ENCODE results near the gene RNASE12.

RNASE12 gene, protein sequence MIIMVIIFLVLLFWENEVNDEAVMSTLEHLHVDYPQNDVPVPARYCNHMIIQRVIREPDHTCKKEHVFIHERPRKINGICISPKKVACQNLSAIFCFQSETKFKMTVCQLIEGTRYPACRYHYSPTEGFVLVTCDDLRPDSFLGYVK

DNA sequence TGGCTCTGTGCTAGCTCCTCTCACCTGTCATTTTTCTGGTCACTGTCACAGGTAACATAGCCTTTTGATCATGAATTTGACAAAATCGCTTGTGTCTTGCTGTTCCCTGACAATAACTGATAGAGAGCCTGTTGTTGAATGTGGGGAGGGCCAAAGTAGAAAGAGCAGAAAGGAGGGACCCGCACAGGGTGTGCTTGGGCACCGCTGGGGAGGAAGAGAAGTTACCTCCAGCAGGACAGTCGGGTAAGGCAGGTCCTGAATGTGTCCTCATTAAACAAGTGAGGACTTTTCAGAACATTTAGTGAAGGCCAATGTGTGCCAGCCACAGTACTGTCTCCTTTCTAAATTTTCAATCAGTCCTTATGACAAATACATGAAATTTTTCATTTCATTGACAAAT is at the start of gene RNASE12:
TSS of gene RNASE12 (minus strand) at position 142 of the 400 bp plus-strand sequence. CDS start 653 bp downstream, outside the sequence.
- in situ Hi-C loops (cut with MboI; ENCODE audit: low sequenced_read_pairs), result no loop called here

DNA sequence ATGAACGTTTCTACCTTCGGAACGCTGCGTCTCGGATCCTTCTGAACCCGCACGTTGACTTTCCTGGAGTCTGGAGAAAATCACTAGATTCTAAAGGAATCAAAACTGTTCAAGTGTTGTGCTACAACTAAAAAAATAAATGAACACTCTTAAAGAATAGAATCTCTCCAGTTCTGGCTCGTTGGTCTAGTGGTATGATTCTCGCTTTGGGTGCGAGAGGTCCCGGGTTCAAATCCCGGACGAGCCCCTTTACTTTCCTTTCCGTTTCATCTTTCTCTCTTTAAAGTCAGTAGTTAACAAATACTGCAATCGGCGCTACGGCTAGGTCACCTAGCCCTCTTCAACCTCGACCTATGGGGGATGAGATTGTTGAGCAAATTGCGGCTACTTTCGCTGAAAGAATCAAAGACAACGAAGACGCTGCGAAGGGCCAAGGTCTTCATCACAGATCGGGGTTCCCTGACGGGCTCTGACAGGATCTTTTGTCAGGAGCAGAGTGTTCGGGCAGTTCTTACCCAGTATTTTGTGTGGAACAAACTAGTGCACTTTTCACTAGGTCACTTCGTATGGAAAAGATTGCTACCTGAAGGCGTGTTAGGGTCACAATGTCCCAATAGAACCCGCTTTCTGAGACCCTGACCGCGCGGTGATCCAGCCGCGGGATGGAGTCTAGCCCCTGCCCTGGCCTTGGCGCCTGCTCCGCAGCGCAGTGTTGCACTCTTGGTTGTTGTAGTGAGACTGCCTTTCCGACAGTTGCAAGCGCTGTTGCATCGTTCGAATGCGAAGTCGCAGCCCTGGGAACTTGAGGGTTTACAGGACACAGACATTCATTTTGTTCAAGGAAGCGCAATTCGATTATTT is 41.9 kb upstream of the RNASE12 start:
- in situ Hi-C loops (cut with MboI; ENCODE audit: low sequenced_read_pairs), result no loop called here

DNA sequence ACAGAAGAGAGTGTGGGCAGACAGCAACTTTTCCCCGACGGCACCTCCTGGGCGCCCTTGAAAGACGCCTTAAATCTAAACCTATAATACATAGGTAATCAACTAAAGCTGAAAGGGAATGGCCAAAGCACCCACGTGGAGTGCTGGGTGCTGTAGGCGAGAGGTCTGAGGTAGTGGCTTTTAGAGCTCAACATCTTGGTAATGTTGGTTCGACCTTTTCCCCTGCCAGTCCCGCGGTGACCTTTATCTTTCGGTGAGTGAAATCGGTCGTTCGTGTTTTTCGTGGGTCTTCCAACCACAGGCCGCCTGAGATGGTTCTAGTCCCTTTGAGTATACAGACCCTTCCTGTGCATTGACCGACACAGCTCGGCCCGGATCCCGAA is 41.3 kb upstream of the RNASE12 start:
- in situ Hi-C loops (cut with MboI; ENCODE audit: low sequenced_read_pairs), result no loop called here

DNA sequence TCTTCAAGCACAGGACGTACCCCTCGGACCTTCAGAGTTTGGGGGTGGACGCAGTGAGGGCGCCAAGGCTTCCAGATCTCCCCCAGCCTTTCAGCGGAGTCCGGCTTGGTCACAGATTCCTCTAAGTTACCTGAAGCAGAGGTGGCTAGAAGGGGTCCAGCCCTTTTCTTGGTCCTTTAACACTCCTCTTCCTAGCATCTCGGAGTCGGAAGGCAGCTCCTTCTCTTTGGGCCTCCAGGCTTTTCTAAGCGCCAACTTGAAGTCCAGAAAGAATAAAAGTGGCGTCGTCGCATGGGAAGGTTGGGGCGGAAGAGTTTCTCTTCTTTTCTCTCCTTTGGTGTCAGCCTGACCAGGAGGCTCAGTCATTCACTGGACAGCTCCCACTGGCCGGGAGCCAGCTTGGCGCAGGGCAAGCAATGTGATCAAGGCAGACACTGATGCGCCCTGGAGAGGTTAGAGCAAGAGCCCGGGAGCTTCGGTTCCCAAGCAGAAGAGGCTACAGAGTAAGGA is 40.8 kb upstream of the RNASE12 start:
- in situ Hi-C loops (cut with MboI; ENCODE audit: low sequenced_read_pairs), result no loop called here

DNA sequence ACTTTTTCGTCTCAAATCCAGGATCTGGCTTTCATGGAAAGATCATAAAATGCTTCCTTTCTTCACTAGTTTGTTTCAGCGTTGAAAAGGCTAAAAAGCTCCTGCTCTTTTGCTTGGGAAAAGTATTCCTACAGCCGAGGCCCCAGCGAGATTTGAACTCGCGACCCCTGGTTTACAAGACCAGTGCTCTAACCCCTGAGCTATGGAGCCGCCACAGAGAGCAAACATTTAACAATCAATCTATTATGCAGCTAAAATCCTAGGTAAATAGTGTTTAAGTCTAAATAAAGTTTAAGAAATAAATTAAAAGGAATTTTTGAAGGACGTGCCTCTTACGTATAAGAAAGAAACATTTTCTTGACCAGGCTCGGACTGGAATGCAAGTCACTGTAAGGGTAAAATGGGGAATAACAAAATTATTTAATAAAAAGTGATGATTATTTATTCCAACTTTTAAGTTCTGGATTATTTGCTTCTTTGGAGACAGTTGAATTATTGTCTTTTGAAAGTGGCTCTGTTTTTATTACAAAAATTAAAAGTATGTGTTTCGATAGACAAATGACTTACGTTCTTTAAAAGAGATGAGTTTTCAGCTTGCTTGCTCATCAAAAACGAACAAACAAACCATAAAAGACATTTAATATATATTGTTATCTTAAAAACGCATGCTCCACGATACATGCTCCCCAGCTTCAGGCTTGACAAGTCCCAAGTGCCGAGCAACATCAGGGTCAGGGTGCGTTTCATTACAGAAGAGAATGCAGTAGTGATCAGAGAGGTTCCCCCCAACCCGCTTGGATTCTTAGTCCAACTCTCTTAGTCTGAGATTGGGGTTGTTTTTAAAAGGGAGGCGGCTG is 40.1 kb upstream of the RNASE12 start:
- in situ Hi-C loops (cut with MboI; ENCODE audit: low sequenced_read_pairs), result no loop called here

DNA sequence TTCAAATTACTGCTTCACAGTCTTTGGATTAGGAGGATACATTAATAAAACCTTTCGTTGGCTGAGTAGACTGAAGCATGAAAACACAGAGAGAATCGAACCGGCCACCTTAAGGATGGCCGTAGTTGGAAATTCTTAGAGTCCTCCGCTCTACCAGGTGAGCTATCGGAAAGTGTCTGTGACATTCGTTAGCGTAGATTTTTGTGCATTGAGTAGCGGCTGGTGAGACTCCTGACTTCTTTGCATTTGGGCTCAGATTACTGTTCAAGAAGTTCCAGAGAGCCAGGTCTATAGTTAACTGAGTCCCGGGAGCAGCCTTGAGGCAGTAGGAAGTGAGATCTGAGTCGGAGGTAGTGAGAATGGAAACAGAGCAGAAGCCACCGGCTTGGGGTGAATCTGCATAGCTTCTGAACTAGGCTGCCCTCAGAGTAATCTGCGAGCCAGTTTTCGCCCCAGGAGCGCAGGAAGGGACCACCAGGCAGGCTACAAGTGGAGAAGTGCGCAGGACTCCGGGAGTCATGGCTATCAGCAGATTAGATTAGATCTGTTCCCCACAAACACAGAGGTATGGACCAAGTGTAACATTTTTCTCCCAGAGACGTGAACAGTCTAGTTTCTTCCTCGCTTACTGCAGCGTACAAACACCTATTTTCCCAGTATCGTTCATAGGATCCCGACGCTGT is 39.3 kb upstream of the RNASE12 start:
- in situ Hi-C loops (cut with MboI; ENCODE audit: low sequenced_read_pairs), result no loop called here

DNA sequence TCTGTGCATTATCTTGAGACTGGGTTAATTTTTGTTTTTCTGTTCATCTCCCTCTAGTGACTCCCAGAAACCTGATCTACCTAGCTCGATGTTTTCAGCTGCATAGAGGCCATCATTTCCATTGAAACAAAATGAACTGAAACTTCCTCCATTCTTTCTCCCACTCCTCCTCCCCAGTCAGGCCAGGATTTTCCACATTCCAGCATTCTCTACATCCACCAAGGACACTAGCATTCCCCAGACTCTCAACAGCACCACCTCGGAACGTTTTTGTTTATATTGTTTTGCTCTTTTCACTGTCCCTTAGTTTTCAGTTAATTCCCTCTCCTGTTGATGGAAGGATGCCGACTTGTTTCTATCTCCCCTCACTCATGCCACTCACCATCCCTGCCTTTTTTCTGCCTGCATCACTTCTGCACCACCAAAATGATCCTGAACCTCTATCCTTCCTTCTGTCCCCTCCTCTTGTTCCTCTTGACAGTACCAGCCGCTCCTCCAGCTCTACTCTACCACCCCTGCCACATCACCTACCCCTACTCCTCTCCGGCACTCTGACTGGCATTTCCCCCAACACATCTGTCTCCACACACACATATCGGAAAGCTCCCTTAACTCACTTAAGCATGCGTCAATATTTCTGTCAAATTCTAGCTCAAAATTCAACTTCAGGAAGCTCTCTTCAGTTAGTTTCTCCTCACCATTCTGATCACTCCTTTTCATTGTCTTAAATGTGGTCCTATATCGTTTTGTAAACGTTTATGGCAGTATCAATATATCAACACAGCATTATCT is 37.1 kb upstream of the RNASE12 start:
- in situ Hi-C loops (cut with MboI; ENCODE audit: low sequenced_read_pairs), result loop anchor here (10.0 kb wide), 1 partner anchor 57 kb away; the partner anchor contains the start of genes ANG and RNASE4

DNA sequence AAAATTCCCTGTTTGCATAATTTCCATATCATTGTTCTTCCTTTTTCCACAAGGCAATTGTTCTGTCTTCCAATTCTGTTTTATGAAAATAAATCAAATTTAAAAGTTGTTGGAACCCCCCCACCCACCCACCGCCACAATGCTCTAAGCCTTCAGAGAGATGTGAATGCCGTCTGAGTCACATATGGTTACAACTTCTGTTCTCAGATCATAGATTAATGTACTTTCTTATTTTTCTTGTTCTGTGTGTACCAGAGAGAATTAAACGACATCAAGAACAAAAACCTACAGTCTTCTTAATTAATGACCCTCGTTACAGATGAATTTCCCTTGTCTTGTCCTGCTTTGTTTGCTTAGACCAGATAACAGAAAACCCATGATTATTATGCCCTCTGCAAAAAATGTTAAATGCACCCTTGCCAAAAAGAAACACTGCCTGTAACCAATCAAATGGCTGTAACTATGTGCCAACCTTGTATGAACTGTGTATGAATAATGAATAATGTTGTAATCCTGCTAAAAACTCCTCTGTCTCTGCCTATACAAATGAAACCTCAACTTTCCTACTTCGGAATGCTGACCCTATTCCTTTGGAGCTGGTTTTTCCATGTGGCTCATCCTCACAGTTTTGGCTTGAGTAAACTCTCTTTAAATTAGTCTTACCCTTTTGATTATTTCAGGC is 36.3 kb upstream of the RNASE12 start:
- in situ Hi-C loops (cut with MboI; ENCODE audit: low sequenced_read_pairs), result loop anchor here (10.0 kb wide), 1 partner anchor 57 kb away; the partner anchor contains the start of genes ANG and RNASE4

DNA sequence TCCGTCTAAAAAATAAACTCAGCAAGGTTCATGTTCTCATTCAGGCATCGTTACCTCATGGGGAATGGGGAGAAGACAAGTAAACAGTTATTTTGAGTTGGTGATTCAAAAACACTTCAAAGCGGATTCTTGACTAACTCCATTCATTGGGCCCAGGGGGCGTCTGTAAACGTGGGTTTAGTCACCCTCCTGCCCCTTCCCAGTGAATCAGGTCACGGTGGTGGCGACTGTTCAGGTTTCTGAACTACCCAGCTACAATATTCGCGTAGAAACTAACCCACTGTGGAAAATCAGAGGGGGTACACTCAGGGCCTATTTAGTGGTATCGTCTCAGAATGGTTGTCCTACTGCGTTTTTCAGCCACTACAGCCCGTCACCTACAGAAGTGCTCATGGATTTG is 35.1 kb upstream of the RNASE12 start:
- in situ Hi-C loops (cut with MboI; ENCODE audit: low sequenced_read_pairs), result loop anchor here (10.0 kb wide), 1 partner anchor 59 kb away; the partner anchor contains the start of genes ANG and RNASE4

DNA sequence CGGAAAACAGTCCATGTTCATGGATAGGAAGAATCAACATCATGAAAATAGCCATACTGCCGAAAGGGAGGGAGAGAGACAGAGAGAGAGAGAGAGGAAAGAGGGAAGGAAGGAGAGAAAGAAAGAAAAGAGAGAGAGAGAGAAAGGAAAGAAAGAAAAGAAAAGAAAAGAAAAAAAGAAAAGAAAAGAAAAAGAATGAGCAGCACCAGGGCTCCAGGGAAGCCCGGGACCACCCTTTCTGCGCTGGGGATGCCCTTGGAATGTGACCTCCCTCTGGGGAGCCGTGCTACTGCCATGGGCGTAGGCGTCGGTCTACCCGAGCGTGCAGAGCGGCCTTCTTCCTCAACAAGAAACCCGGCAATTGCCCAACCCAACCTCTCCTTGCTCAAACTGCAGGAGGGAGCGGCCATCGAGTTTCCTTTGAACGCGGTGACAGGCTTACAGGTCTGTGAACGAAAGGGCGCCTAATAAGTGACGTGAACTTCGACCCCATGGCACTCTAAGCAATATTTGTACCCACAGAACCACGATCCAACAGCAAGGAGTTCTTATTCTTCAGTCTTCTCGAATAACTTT is 33.4 kb upstream of the RNASE12 start:
- in situ Hi-C loops (cut with MboI; ENCODE audit: low sequenced_read_pairs), result loop anchor here (10.0 kb wide), 1 partner anchor 60 kb away; the partner anchor contains the start of genes ANG and RNASE4

DNA sequence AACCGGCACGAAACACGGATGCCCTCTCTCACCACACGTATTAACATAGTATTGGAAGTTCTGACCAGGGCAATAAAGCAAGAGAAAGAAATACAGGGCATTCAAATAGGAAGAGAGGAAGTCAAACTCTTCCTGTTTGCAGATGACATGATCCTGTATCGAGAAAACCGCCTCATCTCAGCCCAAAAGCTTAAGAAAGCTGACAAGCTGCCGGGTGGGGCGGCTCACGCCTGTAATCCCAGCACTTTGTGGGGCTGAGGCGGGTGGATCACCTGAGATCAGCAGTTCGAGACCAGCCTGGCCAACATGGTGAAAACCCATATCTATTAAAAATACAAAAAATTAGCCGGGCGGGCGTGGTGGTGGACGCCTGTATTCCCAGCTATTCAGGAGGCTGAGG is 32.6 kb upstream of the RNASE12 start:
- in situ Hi-C loops (cut with MboI; ENCODE audit: low sequenced_read_pairs), result loop anchor here (10.0 kb wide), 1 partner anchor 61 kb away; the partner anchor contains the start of genes ANG and RNASE4

DNA sequence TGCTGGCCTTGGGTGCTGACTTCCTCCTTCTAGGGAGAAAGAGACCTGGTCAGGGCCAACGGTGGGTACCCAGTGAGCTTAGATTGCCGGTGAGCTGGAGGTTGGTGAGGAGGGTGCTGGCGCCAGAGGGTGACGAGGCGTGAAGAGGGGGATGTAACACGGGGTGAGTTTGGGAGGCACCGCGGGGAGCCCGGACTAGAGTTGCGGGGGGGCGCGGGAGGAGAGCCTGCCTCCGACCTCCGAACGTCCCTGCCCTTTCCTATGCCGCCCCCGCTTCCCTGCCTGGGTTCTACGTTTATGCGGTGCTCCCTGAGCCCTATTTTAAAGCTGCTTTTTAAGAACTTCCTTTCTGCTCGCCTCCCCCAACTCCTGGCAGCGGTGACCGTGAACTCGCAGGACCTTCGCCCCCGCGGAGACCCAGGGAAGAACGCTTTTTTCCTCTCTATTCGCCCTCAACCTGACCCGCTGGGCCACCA is 31.7 kb upstream of the RNASE12 start:
- in situ Hi-C loops (cut with MboI; ENCODE audit: low sequenced_read_pairs), result loop anchor here (10.0 kb wide), 1 partner anchor 62 kb away; the partner anchor contains the start of genes ANG and RNASE4

DNA sequence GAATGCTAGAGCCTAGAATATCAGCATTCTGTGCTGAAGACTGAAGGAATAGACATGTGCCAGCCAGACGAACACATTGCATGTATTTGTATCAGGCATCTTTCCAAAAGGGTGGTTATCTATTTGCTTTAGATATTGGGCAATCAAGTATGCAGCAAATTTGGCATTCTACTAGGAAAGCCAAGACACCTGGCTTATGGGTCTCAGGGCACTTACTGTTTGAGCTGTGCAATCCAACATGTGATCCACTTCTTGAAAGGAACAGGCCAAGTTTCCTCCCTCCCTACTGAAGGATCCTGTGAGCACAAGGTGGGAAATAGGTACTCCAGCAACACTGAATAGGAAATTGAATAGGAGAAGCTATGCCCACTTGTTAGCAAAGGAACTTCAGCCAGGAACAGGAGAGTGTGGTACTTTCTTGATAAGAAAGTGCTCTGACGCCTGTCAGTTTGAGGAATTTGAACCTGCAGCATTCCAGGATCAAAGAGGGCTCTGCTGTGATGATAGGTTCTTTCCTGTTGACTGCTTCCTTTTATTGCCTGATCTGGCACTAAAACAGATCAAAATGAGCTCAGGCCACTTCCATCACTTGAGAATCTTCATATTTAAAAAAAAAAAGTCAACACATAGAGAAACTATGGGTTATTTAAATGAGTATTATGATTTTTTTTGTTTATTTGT is 29.8 kb upstream of the RNASE12 start:
- in situ Hi-C loops (cut with MboI; ENCODE audit: low sequenced_read_pairs), result loop anchor here (10.0 kb wide), 1 partner anchor 64 kb away; the partner anchor contains the start of genes ANG and RNASE4

DNA sequence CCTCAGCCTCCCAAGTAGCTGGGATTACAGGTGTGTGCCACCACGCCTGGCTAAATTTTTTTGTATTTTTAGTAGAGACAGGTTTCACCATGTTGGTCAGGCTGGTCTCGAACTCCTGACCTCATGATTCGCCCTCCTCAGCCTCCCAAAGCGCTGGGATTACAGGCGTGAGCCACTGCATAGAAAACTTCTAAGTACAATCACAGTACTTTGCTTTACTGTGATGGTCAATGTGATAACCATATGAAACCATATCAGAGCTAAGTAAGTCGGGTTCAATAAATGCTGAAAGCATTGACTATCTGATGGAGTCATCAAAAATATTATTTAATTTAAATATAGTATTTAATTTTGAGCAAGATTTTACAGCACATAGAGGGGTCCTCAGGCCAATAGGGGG is 28.5 kb upstream of the RNASE12 start:
- in situ Hi-C loops (cut with MboI; ENCODE audit: low sequenced_read_pairs), result loop anchor here (10.0 kb wide), 1 partner anchor 65 kb away; the partner anchor contains the start of genes ANG and RNASE4

DNA sequence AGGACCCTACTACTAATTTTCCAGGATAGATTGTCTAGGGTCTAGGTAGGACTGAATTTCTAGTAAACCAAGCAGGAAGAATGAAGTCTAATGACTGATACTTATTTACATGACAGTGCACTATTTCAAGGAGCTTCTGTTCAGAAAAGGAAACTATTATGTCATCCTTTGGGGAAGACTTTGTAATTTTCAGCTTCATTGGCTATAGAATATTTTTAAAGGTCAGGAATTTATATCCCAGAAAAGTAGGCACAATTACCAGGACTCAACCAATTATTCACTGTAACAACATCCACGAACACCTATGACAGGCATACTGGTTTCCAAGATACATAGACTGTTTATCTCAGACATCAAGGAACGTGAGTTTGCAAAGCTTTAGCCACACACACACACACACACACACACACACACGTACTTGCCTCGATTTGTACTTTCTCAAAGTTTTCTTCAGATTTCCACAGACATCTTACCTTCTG is 27.1 kb upstream of the RNASE12 start:
- in situ Hi-C loops (cut with MboI; ENCODE audit: low sequenced_read_pairs), result no loop called here

DNA sequence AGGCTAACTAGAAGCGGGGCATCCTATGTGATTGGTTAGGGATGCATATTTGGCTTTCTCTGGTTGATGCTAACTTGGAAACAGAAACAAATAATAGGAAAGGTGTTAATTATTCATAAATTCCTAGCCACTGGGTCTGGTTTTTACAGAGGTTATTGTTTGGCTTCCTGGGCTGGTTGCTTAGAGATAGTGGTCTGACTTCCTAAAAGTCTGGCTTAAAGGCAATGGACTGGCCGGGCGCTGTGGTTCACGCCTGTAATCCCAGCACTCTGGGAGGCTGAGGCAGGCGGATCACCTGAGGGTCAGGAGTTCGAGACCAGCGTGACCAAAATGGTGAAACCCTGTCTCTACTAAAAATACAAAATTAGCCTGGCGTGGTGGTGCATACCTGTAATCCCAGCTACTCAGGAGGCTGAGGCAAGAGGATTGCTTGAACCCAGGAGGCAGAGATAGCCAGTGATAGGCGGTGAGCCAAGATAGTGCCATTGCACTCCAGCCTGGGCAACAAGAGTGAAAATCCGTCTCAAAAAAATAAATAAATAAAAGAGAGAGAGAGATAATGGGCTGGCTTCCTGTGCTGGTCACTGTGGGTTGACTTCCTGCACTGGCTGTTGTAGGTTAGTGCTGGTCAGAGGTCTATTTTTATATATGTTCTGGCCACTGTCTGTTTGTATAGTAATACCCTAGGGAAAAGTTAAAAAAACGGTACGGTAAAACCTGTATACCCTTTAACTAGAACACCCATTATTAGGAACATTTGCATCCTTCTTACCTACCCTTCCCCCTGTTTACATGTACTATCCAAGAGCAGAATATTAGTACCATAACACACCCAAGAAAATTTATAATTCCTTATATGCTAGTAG is 26.2 kb upstream of the RNASE12 start:
- in situ Hi-C loops (cut with MboI; ENCODE audit: low sequenced_read_pairs), result no loop called here

DNA sequence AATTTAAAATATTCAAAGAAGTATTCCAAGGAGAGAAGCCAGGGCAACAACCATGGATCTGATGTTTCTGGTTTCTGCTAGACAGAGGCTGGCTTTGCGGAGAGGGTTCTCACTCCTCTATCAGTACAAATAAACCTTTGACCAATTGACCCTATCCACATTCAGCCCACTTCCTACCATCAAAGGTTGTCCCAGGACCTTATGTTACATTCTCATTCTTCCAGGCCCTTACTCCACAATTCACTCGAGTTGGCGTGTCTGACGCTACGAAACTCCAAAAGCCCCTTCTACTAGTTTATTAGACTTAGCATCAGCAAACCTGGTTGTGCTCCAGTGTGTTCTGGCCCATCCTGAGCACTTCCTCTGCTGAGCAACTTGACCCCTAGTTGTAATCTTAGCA is 24.8 kb upstream of the RNASE12 start:
- in situ Hi-C loops (cut with MboI; ENCODE audit: low sequenced_read_pairs), result no loop called here

Data from HL-60/S4 treated with phorbol 12-myristate 13-acetate at 8.2 ng/mL for 4 days and 3 days (cell line).